NOMO-1 treated with dmso at 0.1 percent for 144 hours (cell line): ENCODE results near the gene TSPAN3.

Source experiments
- DNase-seq: peaks from one replicate; lab custom pipeline; 2025; ENCODE audit not compliant: unreplicated experiment; lab: John Stamatoyannopoulos, UW

The TSPAN3 gene

GRCh38 chr15:77012117-77012712 lies 58.7 kb downstream of the TSPAN3 start:
- DNase-seq, result no peak

- DNase-seq, result no peak
Measured at GRCh38 chr15:77010857-77011256, 60.1 kb downstream of the TSPAN3 start.

DNA sequence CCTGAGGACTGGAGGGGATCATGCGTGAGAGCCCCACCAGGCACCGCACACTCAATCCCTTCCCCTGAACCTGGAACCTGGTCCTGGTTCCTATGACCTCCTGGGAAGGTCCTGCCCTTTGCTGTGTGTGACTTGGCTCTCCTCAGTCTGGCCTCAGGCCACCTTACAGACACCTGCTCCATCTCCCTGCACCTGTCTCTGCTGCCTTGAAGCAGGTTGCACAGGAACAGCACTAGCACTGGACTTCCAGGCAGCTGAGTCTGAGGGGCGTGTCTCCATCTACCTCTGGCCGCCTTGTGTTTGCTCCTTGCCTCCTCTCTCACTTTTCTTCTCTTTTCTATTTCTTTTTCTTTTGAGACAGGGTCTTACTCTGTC lies 60.6 kb downstream of the TSPAN3 start:
- DNase-seq, result no peak

- no peak for DNase-seq
Measured at GRCh38 chr15:77009646-77010311, 61.1 kb downstream of the TSPAN3 start.

GRCh38 chr15:77009176-77009575 lies 61.7 kb downstream of the TSPAN3 start:
- no peak for DNase-seq

DNA sequence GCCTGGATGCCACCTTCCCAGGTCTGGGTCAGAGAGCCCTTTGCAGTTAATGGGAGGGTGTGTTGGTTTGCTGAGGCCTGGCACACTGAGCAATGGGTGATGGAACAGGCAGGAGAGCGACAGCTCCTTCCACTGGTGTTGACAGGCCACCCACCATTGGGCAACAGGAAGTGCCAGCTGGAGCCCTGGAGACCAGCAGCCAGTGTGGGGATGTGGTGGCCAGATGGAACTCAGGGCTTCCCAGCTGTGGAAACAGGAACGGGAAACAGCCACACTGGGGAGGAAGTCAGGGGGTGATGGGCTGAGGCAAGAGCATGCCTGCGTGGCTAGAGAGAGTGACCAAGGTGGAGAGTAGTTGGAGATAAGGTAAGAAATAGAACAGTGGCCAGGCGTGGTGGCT lies 66.7 kb downstream of the TSPAN3 start:
- DNase-seq, result peak; percentile 86

GRCh38 chr15:77002954-77003912 lies 67.7 kb downstream of the TSPAN3 start:
- DNase-seq, result peak; percentile 94

DNA sequence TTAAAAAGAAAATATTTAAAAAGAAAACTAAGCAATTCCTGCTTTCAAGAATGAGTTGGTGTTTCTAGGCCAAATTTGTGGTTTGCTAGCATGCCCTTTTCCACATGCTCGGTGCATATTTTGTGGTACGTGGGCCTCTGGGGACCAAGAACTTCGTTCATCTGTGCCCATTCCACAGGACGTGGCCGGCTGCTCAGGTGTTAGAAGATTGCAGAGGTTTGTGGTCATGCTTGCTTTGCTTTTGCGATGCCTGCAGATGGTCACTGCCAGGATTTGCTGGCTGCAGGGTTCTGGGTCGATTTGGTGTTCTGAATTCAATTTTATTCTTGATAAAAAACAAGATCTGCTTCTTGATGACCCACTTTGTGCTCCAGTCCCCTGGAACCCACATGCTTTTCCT lies 68.5 kb downstream of the TSPAN3 start:
- no peak for DNase-seq

DNA sequence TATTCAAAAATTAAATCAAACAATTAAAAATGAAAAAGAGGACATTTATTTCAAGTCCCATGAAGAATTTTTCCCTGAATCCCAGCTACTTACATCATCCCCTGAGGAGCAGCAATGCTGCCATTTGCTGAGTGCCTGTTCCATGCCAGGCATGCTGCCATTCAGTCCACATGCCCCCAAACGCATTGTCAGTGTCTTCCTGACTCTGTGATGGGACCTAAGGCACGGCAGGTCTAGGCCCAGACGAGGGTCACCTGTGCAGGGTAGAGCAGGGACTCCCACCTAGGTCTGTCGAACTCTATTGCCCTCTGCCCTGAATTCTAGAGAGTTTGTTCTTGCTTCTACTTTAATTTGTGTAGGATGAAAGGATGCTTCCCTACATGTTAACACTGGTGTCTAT lies 68.9 kb downstream of the TSPAN3 start:
- no peak for DNase-seq

- DNase-seq, result no peak
Measured at GRCh38 chr15:77001351-77001750, 69.6 kb downstream of the TSPAN3 start.

DNA sequence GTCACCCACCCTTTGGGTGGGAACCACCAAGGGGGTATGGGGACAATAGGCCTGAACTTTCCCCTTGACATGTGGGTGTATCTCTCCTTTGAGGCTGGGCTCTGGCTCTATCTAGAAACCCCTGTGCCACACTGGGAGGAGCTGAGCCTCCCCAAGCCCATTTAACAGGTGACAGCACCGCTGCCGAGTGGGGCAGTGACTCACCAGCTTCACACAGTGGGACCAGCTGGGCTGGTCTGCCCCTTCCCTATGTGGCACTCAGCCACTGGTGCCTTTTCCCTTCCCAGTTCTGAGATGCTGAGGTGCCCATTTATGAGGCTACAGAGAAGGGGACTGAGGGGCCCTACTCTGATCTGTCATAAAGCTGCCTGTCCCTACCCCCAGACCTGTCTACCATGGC lies 70.9 kb downstream of the TSPAN3 start:
- no peak for DNase-seq

- DNase-seq, result no peak
Measured at GRCh38 chr15:76998663-76999285, 72.1 kb downstream of the TSPAN3 start.

DNA sequence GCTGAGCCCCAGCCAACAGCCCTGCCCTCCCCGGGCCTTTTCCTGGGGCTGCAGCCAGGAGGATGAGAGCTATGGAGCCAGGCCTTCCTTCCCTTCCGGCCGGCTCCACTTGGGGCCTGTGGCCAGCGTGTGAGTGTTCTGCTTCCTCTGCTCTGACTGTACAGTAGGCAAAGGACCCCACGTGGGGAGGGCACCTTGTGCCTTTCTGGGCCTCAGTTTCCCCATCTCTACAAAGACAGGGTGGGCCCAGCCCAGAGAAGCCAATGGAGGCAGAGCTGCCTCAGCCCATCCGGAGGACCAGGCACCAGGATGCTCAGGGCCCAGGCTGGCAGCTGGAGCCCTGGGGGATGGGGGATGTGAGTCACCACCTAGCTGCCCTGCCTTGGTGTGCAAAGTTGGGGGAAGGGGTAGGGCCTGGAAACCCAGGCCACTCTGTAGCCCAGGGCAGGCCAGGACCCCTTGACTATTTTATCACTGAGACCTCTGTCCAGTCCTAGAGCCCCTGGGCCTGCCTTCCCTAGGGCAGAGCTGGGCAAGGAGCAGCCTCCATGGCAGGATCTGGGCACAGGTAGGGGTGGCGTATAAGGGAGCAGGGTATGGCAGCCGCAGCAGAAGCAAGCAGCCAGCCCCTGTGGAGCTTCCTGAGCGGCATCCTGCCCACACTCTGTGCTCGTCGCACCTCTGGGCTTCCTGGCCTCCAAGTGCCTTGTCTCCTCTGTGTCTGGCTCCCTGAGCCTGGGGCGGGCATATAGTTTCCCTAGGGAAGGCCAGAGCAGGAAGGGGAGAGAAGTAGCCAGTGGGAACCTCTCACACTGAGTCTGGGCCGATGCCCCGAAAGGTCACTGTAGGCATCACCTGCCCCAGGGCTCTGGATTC lies 74.1 kb downstream of the TSPAN3 start:
- DNase-seq, result no peak

GRCh38 chr15:76996076-76996525 lies 74.8 kb downstream of the TSPAN3 start:
- DNase-seq, result no peak

DNA sequence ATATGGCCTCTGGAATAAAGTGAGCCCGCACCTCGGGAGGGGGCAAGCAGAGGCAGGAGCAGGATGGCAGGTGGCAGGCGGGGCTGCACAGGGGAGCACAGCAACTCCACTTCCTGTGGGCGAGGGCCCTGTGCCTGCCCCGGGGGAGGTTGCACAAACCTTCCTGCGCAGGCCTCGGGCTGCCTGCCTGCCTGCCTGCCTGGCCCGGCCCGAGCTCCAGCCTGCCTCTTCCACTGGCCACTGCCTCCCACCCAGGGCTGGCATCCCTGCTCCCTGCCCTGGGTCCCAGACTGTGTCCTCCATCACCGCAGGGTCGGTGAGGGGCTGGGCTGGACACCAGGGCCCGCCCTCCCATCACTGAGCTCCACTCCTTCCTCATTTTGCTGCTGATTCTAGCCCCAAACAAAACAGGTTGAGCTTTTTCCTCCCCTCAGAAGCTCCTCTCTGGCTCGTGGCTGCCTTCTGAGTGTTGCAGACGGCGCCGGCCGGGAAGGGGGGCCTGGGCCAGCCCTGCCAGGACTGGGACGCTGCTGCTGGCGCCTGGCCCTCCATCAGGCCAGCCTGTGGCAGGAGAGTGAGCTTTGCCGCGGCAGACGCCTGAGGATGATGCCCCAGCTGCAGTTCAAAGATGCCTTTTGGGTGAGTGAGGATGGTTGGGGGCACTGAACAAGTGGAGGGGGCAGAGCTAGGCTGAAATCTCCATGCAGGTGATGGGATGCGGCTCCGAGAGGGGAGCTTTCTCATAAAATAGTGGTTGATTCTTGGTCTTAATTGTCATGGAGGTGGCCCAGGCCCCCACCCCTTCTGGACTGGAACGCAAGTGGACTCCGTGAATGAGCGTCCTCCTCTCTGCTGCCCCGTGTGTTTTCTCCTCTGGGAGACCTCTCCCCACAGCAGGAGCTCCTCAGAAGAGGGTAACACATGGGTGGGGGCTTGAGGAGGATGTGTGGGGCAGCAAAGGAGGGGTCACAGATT lies 75.7 kb downstream of the TSPAN3 start, which contains the start of gene PSTPIP1:
PSTPIP1 (plus strand) TSS at position 156 of the 975 bp plus-strand sequence; CDS start at position 604, 448 bp downstream.
- DNase-seq, result peak; percentile 74

DNA sequence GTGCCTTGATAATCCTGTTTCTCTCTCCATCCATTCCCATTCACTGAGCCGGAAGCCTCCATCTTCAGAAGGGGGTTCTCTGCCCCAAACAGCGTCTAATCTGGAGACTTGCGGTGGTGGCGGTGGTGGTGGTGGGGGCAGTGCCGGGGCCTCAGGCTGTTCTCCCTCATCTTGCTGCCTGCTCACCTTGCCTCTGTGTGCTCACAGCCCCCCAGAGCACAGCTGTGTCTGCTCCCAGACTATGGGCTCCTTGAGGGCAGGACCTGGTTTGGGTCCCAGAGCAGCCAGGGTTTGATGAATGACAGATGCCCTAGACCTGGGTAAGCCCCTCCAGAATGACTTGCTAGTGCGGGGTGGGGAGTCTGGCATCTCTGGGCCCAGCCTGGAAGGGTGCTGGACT lies 76.4 kb downstream of the TSPAN3 start:
- no peak for DNase-seq

- DNase-seq, result peak; percentile 72
Measured at GRCh38 chr15:76994001-76994400, 76.9 kb downstream of the TSPAN3 start.

DNA sequence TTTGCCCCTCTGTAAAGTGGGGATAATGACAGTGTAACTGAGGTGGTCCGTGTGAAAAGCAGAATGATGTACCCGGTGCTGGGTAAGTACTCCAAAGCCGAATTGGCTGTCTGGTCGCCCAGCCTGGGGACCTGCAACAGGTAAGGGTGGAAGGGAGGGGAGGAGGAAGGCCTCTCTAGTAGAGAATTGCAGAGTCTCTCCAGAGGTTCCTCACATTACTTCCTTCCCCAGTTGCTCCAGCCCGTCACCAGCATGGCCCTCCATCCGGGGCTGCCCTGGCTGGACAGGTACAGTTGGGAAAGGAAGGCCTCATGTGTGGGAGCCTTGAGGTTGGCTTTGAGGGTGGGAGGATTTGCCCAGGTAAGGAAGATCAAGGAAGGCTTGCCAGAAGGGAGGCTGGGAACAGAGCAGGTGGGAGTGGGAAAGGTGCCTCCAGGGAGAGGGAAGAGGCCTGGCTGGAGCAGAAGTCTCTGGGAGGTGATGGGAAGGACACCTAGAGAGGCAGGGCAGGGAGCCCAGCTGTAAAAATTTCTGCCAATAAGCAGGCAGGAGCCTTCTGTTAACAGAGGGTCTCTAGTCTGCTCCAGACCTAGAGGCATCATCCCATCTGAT lies 77.7 kb downstream of the TSPAN3 start:
- DNase-seq, result no peak
